Right cardiac atrium (tissue), 5 donors: Measurements from ENCODE around the gene LIMS4. TPM values are rescaled to one million over a fixed set of nuclear protein-coding genes. Genes with fewer than 3 reads are reported as not detected.
"Not testable (repeated sequence)": the region's sequence is repeated elsewhere in the genome, so short reads cannot be mapped to it uniquely, and the experiment has no call there.

Experiments
- ATAC-seq, 2 donors: fragments of 200-7000 bp; cut with Tn5 transposase; one replicate each; pipeline versions ENCODE4 v1.8.0 to v1.9.1; 2020; ENCODE audit warnings: moderate library complexity in 2 of 2, mild to moderate bottlenecking in 1 of 2
- DNase-seq, 3 donors: peaks; one replicate each; pipeline ENCODE4 v3.0.0-alpha.2; 2020
- H3K27ac ChIP-seq: one replicate; pipeline ENCODE4 v1.5.1; 2013; ENCODE audit warnings: mild to moderate bottlenecking, low read length, control low read depth, moderate library complexity
- H3K27me3 ChIP-seq: one replicate; pipeline ENCODE4 v1.6.1; 2013; ENCODE audit not compliant: control insufficient read depth, insufficient read depth
- H3K4me1 ChIP-seq: one replicate; pipeline ENCODE4 v1.6.1; 2013; ENCODE audit warnings: low read length; ENCODE audit not compliant: control insufficient read depth, insufficient read depth
- H3K4me3 ChIP-seq: one replicate; pipeline ENCODE4 v1.5.1; 2013; ENCODE audit warnings: low read length, control low read depth
- H3K9me3 ChIP-seq: one replicate; pipeline ENCODE4 v1.6.1; 2013; ENCODE audit warnings: low read length; ENCODE audit not compliant: control insufficient read depth
- WGBS: extraction: QIAGEN DNeasy Blood & Tissue Kit; methylation state at CpG from one replicate; pipeline ENCODE4 v1.1.7; 2013; 5-methylcytosine and 5-hydroxymethylcytosine counted together
- intact Hi-C, 4 donors: fragments of 100-400 bp; cut with DNase I; formaldehyde crosslinking; loops; one replicate each; pipeline versions ENCODE4 v1.11.0 to v1.14.0; 2022 to 2023
- polyA plus RNA-seq: library from polyadenylated mRNA; stranded (reverse); fragments of 200-250 nt; gene quantifications from one replicate; pipeline ENCODE4 v1.2.3, GENCODE V29; 2013
- total RNA-seq, 4 donors: library from RNA; stranded (reverse); fragmentation: NEBNext Ultra II Directional; extraction: Animal tissue kit (Norgen Biotek cat#: 25700); gene quantifications; one replicate each; pipeline ENCODE4 v1.2.1, GENCODE V29; 2021
- donor health status: healthy with polysubstance abuse.
- donor health status: DM: no; HTN: yes; CAD: no.
- donor health status: DM: no; HTN: no; CAD: no.
- donor health status: DM: no; HTN: yes; CAD: no; lungs with severe emphysema.
- donor health status: DM: yes; HTN: yes; CAD: no.

Gene LIMS4
- total and polyA plus RNA-seq, 5 donors, result 1.4 to 3.4 (median 2.8) TPM

DNA sequence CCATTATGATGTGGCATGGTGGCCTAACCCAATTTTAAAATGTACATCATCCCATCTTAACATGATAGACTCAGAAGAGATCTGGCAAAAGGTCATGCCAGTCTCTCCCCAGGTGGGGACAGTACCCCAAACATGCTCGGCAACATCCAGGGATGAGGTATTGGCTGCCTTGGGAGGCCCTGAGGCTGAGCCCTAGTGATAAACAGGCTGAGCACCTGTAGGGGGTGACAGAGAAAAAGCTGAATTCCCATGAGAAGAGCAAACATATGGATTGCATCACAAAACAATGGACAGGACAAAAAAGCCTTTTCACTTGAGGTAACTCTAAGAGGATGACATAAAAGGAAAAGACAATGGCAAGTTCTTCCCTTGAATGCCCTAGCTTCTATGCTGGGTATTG, 65.5 kb downstream of the LIMS4 start:
- intact Hi-C loops, DNase-seq, H3K4me3 ChIP-seq: not testable (repeated sequence)

DNA sequence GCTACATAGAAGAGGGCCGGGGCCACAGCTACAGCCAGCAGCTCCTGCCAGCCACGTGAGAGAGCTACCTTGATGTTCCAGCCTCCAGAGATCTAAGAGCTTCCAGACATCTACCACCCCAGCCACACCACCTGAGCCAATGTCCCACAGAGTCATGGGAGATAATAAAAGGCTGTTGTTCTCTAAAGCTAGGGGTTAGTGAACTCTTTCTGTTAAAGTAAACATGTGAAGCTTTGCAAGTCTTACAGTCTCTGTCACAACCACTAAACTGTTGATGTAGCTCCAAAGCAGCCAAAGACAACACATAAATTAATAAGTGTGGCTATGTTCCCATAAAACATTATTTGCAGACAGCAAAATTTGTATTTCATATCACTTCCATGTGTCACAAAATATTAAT, 67.6 kb downstream of the LIMS4 start:
- DNase-seq, H3K27ac ChIP-seq, H3K4me1 ChIP-seq, H3K27me3 ChIP-seq, H3K4me3 ChIP-seq, intact Hi-C loops, H3K9me3 ChIP-seq: not testable (repeated sequence)
- peak in 1 of 2 donors; percentile 31 for ATAC-seq
- WGBS, result no CpG with 5 or more reads among the region's 2 CpGs

More for the DNA sequence above, 65.5 kb downstream of the LIMS4 start:
- not testable (repeated sequence) for H3K9me3 ChIP-seq, ATAC-seq, H3K27ac ChIP-seq, H3K4me1 ChIP-seq, H3K27me3 ChIP-seq
- no CpG with 5 or more reads among the region's 1 CpG for WGBS

- H3K4me3 ChIP-seq, H3K9me3 ChIP-seq, DNase-seq, H3K27ac ChIP-seq, intact Hi-C loops, H3K27me3 ChIP-seq, H3K4me1 ChIP-seq: not testable (repeated sequence)
- no CpG with 5 or more reads among the region's 1 CpG for WGBS
- peak; percentile 13 to 56 for ATAC-seq
These were observed 68.4 kb downstream of the LIMS4 start for GRCh38 chr2:110404246-110404645.

- H3K4me3 ChIP-seq, H3K27ac ChIP-seq, intact Hi-C loops, H3K9me3 ChIP-seq, H3K4me1 ChIP-seq, DNase-seq, H3K27me3 ChIP-seq: not testable (repeated sequence)
- WGBS, result 20% methylated on average over 2 of the region's 18 CpGs
- peak; percentile 75 to 85 for ATAC-seq
These were observed 71.5 kb downstream of the LIMS4 start for GRCh38 chr2:110401001-110401618.

GRCh38 chr2:110399378-110399777, 73.2 kb downstream of the LIMS4 start:
- ATAC-seq, H3K9me3 ChIP-seq, H3K27me3 ChIP-seq, H3K4me1 ChIP-seq, intact Hi-C loops, DNase-seq, H3K4me3 ChIP-seq, H3K27ac ChIP-seq: not testable (repeated sequence)
- WGBS, result no CpG with 5 or more reads among the region's 10 CpGs

DNA sequence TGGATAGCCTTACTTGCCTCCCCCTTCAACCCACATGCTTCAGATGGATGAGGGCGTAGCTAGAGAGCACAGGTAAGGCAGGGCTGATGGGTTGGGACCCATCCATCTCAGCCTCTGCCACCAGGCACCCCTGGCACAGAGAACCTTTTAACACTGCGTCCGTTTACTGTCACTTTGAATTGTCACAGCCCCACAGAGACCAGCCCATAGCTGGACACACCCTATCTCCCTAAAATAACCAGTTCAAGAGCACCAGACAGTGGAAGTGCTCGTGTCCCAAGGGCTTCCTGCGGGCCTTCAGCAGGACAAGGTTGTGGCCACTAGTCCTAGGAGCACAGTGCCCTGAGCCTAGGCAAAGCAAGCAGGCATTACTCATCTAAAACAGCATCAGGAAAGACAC, 76.6 kb downstream of the LIMS4 start:
- H3K4me3 ChIP-seq, ATAC-seq, intact Hi-C loops, H3K27ac ChIP-seq, H3K4me1 ChIP-seq, H3K9me3 ChIP-seq, H3K27me3 ChIP-seq, DNase-seq: not testable (repeated sequence)
- no CpG with 5 or more reads among the region's 5 CpGs for WGBS

Other genes with a start within 250 kb of the LIMS4 start
- 10 to 100 TPM in 3 of 4 donors, 1 to 10 TPM in 1; 4.3 to 28.1 (median 18.9) TPM for gene RGPD6, start 104.4 kb upstream of the LIMS4 start, total RNA-seq
- gene RGPD6, start 104.4 kb upstream of the LIMS4 start, polyA plus RNA-seq, result 11.9 TPM
- 1 to 10 TPM in 2 of 4 donors, under 1 TPM in 2; 0.31 to 2.0 (median 0.99) TPM for gene BUB1, start 205.2 kb upstream of the LIMS4 start, total RNA-seq
- gene BUB1, start 205.2 kb upstream of the LIMS4 start, polyA plus RNA-seq, result 0.38 TPM